K562 (cell line): Measurements from ENCODE around the gene EZH2. TPM values are rescaled to one million over a fixed set of nuclear protein-coding genes. Genes with fewer than 3 reads are reported as not detected.

Source experiments
- CHD7 ChIP-seq: fragments of 200-600 bp; sonication (generic); IDR thresholded peaks from one replicate; pipeline ENCODE4 v1.6.1; 2012; ENCODE audit warnings: mild to moderate bottlenecking, low read depth, low read length, inconsistent platforms
- CXXC5 ChIP-seq: fragments of 250-450 bp; sonication (Bioruptor Pico); IDR thresholded peaks from 2 replicates; pipeline ENCODE4 v1.8.0; 2022; ENCODE audit warnings: inconsistent platforms, mild to moderate bottlenecking, moderate library complexity
- ESRRA ChIP-seq: fragments of 450-650 bp; IDR thresholded peaks from 2 replicates; pipeline ENCODE4 v1.6.1; 2014; ENCODE audit warnings: low read depth, mild to moderate bottlenecking, moderate library complexity, borderline replicate concordance
- HES1 ChIP-seq: fragments of 450-650 bp; IDR thresholded peaks from 2 replicates; pipeline ENCODE4 v1.6.1; 2016; ENCODE audit warnings: low read depth, mild to moderate bottlenecking, moderate library complexity
- MBD1 ChIP-seq: fragments of 250-450 bp; sonication (Bioruptor Pico); IDR thresholded peaks from 2 replicates; pipeline ENCODE4 v1.8.0; 2022; ENCODE audit warnings: inconsistent platforms
- NFE2L1 ChIP-seq: fragments of 450-650 bp; IDR thresholded peaks from 2 replicates; pipeline ENCODE4 v1.6.1; 2016; ENCODE audit warnings: missing genetic modification characterization, low read depth, mild to moderate bottlenecking, missing compliant biosample characterization, moderate library complexity, borderline replicate concordance
- SFPQ ChIP-seq: fragments of 200-400 bp; formaldehyde crosslinking; IDR thresholded peaks from 2 replicates; pipeline ENCODE4 v1.6.1; 2017; ENCODE audit warnings: mild to moderate bottlenecking, low read depth, low read length, moderate library complexity
- ZBTB2 ChIP-seq: fragments of 450-650 bp; IDR thresholded peaks from 2 replicates; pipeline ENCODE4 v1.6.1; 2016; ENCODE audit warnings: antibody characterized with exemption
- polyA plus RNA-seq, 8 experiments: library from polyadenylated mRNA; depleted of rRNA in 4 of 8; stranded (reverse) in 5 of 8; unstranded in 3 of 8; fragments of >200 nt; fragmentation: Nextera tagmentation in 2 of 8; fragmentation: Illumina TruSeq in 1 of 8; extraction: Ambion mirVana in 2 of 8; extraction: Trizol in 1 of 8; gene quantifications; 2 replicates each; pipeline versions ENCODE4 v1.2.1 to v1.2.3, GENCODE V29; 2011 to 2014; ENCODE audit warnings: inconsistent platforms in 1 of 8, missing spikeins in 1 of 8
- total RNA-seq, 7 experiments: library from RNA; depleted of rRNA in 6 of 7; stranded (reverse); fragments of >200 nt in 6 of 7; fragmentation: Illumina TruSeq in 2 of 7; extraction: Trizol in 2 of 7; gene quantifications; 2 replicates each; pipeline versions ENCODE4 v1.2.1 to v1.2.3, GENCODE V29; 2011 to 2021; ENCODE audit warnings: low replicate concordance in 1 of 7

Gene EZH2
- total and polyA plus RNA-seq, 9 of the 15 experiments (the other 6 are each of a cell fraction or from before 2014, with no cell fraction given), result 48.7 to 175 (median 98.6) TPM

- TF ChIP-seq NFE2L1 (tag) (no peak), ZBTB2 (peak; percentile 75), MBD1 (no peak), CHD7 (no peak), CXXC5 (peak; percentile 100), SFPQ (no peak), ESRRA (peak; percentile 68; the same call in 1 of the 2 replicates), HES1 (no peak)
Measured at GRCh38 chr7:148884299-148885022, 370 bp upstream of the EZH2 start (continued).
